Endothelial cell of umbilical vein (primary cell): Measurements from ENCODE around the gene DAPK3. TPM values are rescaled to one million over a fixed set of nuclear protein-coding genes. Genes with fewer than 3 reads are reported as not detected.

Experiments
- BruUV-seq: library from RNA; stranded (reverse); fragments of 400-500 nt; replicated peaks from 2 replicates; lab custom pipeline; 2021; lab: Mats Ljungman, UMichigan
- CTCF ChIA-PET: fragments of 300-600, 350-600 bp; sonication (Branson Sonifier 250); formaldehyde crosslinking; loops from one replicate; lab custom pipeline; 2021; ENCODE audit warnings: antibody characterized with exemption, inconsistent platforms; lab: Charles Lee
- POLR2A ChIA-PET: fragments of 300-600, 350-600 bp; sonication (Branson Sonifier 250); formaldehyde crosslinking; loops from one replicate; lab custom pipeline; 2021; ENCODE audit warnings: antibody characterized with exemption, inconsistent platforms; lab: Charles Lee
- DNase-seq: peaks from one replicate; pipeline ENCODE4 v3.0.0-alpha.2; 2011; ENCODE audit warnings: low read depth, low spot score
- FAIRE-seq: peaks from 2 replicates; lab custom pipeline; 2011; peaks lifted over from hg19 to GRCh38; lab: Jason Lieb, UNC
- H2AFZ ChIP-seq: 2 replicates; pipeline ENCODE4 v1.6.0; 2012; ENCODE audit warnings: low read depth, low read length, control low read depth, inconsistent platforms
- H3K27ac ChIP-seq: 2 replicates; pipeline ENCODE4 v1.5.1; 2011; ENCODE audit warnings: low read depth, mild to moderate bottlenecking, control low read depth, low read length, moderate library complexity; ENCODE audit not compliant: insufficient read depth
- H3K27me3 ChIP-seq, 2 experiments: 2 replicates each; pipeline versions ENCODE4 v1.6.0 to v1.6.1; 2011; ENCODE audit warnings: low read length in 2 of 2, mixed read lengths in 1 of 2; ENCODE audit not compliant: control insufficient read depth in 2 of 2, insufficient read depth in 2 of 2
- H3K36me3 ChIP-seq, 2 experiments: 2 replicates in 1 of 2; 3 replicates in 1 of 2; pipeline ENCODE4 v1.5.1; 2011; ENCODE audit warnings: low read length in 2 of 2, mild to moderate bottlenecking in 1 of 2, moderate library complexity in 1 of 2; ENCODE audit not compliant: control insufficient read depth in 2 of 2, insufficient read depth in 2 of 2; ENCODE audit errors: extremely low read depth in 1 of 2
- H3K4me1 ChIP-seq: 3 replicates; pipeline ENCODE4 v1.5.1; 2011; ENCODE audit warnings: mild to moderate bottlenecking, low read length; ENCODE audit not compliant: control insufficient read depth, insufficient read depth; ENCODE audit errors: extremely low read depth
- H3K4me2 ChIP-seq: 2 replicates; pipeline ENCODE4 v1.6.1; 2011; ENCODE audit warnings: low read length, control low read depth, mixed read lengths; ENCODE audit not compliant: insufficient read depth
- H3K4me3 ChIP-seq, 3 experiments: fragments of 200-600 bp in 1 of 3; sonication (generic), shearing (Covaris generic) in 1 of 3; replicated peaks in 1 of 3; 2 replicates each; pipeline ENCODE4 v1.5.1; 2011 to 2016; ENCODE audit warnings: control low read depth in 3 of 3, low read length in 3 of 3, mild to moderate bottlenecking in 2 of 3, inconsistent platforms in 1 of 3, low read depth in 1 of 3, moderate library complexity in 1 of 3; ENCODE audit not compliant: insufficient read depth in 1 of 3
- H3K79me2 ChIP-seq: 2 replicates; pipeline ENCODE4 v1.6.0; 2012; ENCODE audit warnings: low read length, inconsistent platforms; ENCODE audit not compliant: control insufficient read depth, insufficient read depth
- H3K9ac ChIP-seq: replicated peaks from 2 replicates; pipeline ENCODE3; 2011; ENCODE audit warnings: low read length, control low read depth; ENCODE audit not compliant: insufficient read depth; ENCODE audit errors: extremely low read depth
- H3K9me1 ChIP-seq: replicated peaks from 3 replicates; pipeline ENCODE4 v1.6.0; 2011; ENCODE audit warnings: mild to moderate bottlenecking, low read length; ENCODE audit not compliant: control insufficient read depth, insufficient read depth; ENCODE audit errors: extremely low read depth
- H3K9me3 ChIP-seq: replicated peaks from 2 replicates; pipeline ENCODE4 v1.5.1; 2012; ENCODE audit warnings: low read length, inconsistent platforms; ENCODE audit not compliant: control insufficient read depth, insufficient read depth
- H4K20me1 ChIP-seq: replicated peaks from 2 replicates; pipeline ENCODE3; 2011; ENCODE audit warnings: mild to moderate bottlenecking, low read length; ENCODE audit not compliant: control insufficient read depth, insufficient read depth; ENCODE audit errors: extremely low read depth
- EZH2 ChIP-seq: IDR thresholded peaks from 2 replicates; pipeline ENCODE4 v1.6.1; 2012; ENCODE audit warnings: borderline replicate concordance, low read depth, mild to moderate bottlenecking, moderate library complexity, low read length, inconsistent platforms; ENCODE audit not compliant: severe bottlenecking
- FOS ChIP-seq: IDR thresholded peaks from 2 replicates; pipeline ENCODE4 v1.6.1; 2011; ENCODE audit warnings: mild to moderate bottlenecking, low read length, moderate library complexity, borderline replicate concordance; ENCODE audit not compliant: insufficient read depth
- GATA2 ChIP-seq: IDR thresholded peaks from 2 replicates; pipeline ENCODE4 v1.7.0; 2011; ENCODE audit warnings: low read depth, mild to moderate bottlenecking, moderate library complexity, mixed read lengths, low read length; ENCODE audit not compliant: insufficient read length, insufficient read depth
- JUN ChIP-seq: IDR thresholded peaks from 2 replicates; pipeline ENCODE4 v1.6.1; 2011; ENCODE audit warnings: borderline replicate concordance, low read depth; ENCODE audit not compliant: insufficient read length, insufficient read depth
- MYC ChIP-seq: IDR thresholded peaks from one replicate; pipeline ENCODE4 v1.6.1; 2011; ENCODE audit warnings: mild to moderate bottlenecking, low read depth, low read length
- POLR2A ChIP-seq: IDR thresholded peaks from 2 replicates; pipeline ENCODE4 v1.6.1; 2012; ENCODE audit warnings: low read depth, mild to moderate bottlenecking, control low read depth, low read length
- POLR2AphosphoS5 ChIP-seq: IDR thresholded peaks from 2 replicates; pipeline ENCODE4 v1.6.1; 2012; ENCODE audit warnings: low read depth, mild to moderate bottlenecking, control low read depth, low read length, moderate library complexity; ENCODE audit not compliant: insufficient read depth
- dilution Hi-C: fragments of 300-500 bp; cut with MboI; formaldehyde crosslinking; loops from one replicate; pipeline ENCODE4 v1.15.0; 2019; ENCODE audit warnings: low sequenced_read_pairs; ENCODE audit not compliant: extremely low pct_ligation_motif_present
- intact Hi-C: fragments of 100-400 bp; cut with micrococcal nuclease; formaldehyde crosslinking; loops from one replicate; pipeline ENCODE4 v1.10.0; 2022
- polyA plus RNA-seq, 4 experiments: library from polyadenylated mRNA; depleted of rRNA in 3 of 4; stranded (reverse) in 3 of 4; unstranded in 1 of 4; fragments of >200 nt; gene quantifications; 2 replicates each; pipeline versions ENCODE4 v1.2.1 to v1.2.3, GENCODE V29; 2011 to 2012; ENCODE audit warnings: missing spikeins in 1 of 4
- total RNA-seq: library from RNA; stranded (reverse); gene quantifications from 2 replicates; pipeline ENCODE4 v1.2.3, GENCODE V29; 2021
- TF ChIP-seq, protein P1 (sequence below), 2 donors: IDR thresholded peaks; 1 replicate in 1 of 2; 2 replicates in 1 of 2; pipeline ENCODE4 v1.5.1; 2011; ENCODE audit warnings: low read length in 2 of 2, mild to moderate bottlenecking in 2 of 2, moderate library complexity in 2 of 2, control low read depth in 1 of 2, inconsistent platforms in 1 of 2, low read depth in 1 of 2; ENCODE audit not compliant: insufficient read depth in 1 of 2; ENCODE audit errors: extremely low read depth in 1 of 2
- TF ChIP-seq, protein P2 (sequence below): IDR thresholded peaks from 2 replicates; pipeline ENCODE4 v1.6.1; 2011; ENCODE audit not compliant: insufficient read depth, insufficient read length

DAPK3 gene
- total and polyA plus RNA-seq, 2 donors (not counting 3 experiments of a cell fraction or from before 2014, with no cell fraction given) = 157 to 175 TPM

DNA sequence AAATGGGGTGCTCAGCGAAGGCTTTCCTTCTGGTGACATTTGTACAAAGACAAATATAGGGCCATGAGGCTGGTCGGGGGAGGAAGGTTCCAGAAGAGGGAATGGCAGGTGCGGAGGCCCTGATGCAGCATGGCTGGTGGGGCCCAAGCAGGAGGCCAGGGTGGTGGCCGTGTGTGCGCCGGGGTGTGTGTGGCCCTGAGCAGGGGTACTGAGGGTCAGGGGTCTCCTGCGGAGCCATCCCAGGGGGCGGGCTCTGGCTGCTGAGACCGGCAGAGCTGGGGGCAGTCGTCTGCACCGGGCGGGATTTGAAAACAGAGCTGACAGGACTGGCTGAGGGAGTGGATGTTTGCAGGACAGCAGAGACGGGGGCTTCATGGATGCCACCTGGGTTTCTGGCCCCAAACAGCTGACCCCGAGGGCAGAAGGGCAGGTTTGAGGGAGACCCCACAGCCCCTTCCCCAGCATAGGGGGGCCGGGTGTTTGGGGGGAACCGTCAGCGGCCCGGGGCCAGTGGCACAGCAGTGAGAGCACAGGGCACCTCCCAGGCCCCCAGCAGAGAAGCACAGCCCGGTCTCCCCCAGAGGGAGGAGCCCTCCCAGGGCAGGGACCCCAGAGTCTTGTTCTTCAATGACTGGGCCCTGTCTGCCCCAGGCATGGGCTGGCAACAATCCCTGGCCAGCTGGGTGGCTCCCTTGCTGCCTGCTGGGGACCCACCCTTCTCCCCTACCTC is 48.0 kb upstream of the DAPK3 start:
- H4K20me1 ChIP-seq = no peaks in the 10 kb centered on the region
- no peak for TF ChIP-seq EZH2

DNA sequence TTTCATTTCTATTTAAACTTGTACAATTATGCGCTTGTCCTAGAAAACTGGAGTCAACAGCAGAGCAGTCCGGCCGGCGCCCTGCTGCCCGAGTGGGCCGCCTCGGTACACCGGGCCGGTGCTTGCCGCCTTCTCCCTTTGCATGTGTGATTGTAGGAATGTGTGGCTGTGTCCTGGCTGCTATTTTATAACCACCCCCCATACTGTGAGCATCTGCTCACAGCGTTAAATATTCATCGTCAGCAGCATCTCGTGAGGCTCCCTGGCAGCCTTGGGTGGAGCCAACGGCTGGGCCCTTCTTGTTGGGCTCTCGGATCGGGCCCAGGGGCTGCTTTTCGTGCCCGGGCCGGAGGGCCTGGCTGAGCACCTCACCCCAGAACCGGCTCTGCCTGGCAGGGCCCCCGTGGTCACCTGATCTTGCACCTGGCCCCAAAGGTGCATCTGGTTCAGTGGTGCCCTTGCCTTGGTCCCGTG is 47.3 kb upstream of the DAPK3 start:
- no peaks in the 10 kb centered on the region for H4K20me1 ChIP-seq
- DNase-seq (no peak), FAIRE-seq (no peak)
- no peak overlapping the region for H3K4me2 ChIP-seq
- ChIA-PET CTCF (no interaction called here), POLR2A (interaction anchor here (0.7 kb wide), 1 partner anchor 164 kb away, joined by 4 read pairs; no protein-coding TSS in a partner anchor)
- H3K36me3 ChIP-seq = peaks cover 0 to 35% of the 10 kb centered on the region in 2 experiments
- no peak overlapping the region for H3K27ac ChIP-seq
- no TSS peak for BruUV-seq
- H3K9me3 ChIP-seq = no peaks in the 10 kb centered on the region
- H3K9ac ChIP-seq = no peak overlapping the region
- no peaks in the 10 kb centered on the region for H3K27me3 ChIP-seq
- TF ChIP-seq MYC (no peak), JUN (no peak), FOS (no peak), EZH2 (no peak), GATA2 (no peak), POLR2AphosphoS5 (no peak), POLR2A (no peak)
- TF ChIP-seq, protein P1, sequence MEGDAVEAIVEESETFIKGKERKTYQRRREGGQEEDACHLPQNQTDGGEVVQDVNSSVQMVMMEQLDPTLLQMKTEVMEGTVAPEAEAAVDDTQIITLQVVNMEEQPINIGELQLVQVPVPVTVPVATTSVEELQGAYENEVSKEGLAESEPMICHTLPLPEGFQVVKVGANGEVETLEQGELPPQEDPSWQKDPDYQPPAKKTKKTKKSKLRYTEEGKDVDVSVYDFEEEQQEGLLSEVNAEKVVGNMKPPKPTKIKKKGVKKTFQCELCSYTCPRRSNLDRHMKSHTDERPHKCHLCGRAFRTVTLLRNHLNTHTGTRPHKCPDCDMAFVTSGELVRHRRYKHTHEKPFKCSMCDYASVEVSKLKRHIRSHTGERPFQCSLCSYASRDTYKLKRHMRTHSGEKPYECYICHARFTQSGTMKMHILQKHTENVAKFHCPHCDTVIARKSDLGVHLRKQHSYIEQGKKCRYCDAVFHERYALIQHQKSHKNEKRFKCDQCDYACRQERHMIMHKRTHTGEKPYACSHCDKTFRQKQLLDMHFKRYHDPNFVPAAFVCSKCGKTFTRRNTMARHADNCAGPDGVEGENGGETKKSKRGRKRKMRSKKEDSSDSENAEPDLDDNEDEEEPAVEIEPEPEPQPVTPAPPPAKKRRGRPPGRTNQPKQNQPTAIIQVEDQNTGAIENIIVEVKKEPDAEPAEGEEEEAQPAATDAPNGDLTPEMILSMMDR (IDR thresholded peaks at IDR 0.05; ENCODE audit: extremely low read depth in 1 of 2, insufficient read depth in 1 of 2, low read depth in 1 of 2, low read length in 2 of 2) = no peak
- TF ChIP-seq, protein P2, sequence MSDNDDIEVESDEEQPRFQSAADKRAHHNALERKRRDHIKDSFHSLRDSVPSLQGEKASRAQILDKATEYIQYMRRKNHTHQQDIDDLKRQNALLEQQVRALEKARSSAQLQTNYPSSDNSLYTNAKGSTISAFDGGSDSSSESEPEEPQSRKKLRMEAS = no peak
- no peaks in the 10 kb centered on the region for H3K9me1 ChIP-seq
- dilution Hi-C loops = no loop called here
- H3K4me1 ChIP-seq = no peaks in the 10 kb centered on the region
- peaks cover 20% of the 10 kb centered on the region for H3K79me2 ChIP-seq
- intact Hi-C loops = no loop called here
- H3K4me3 ChIP-seq = no peak overlapping the region
- H2AFZ ChIP-seq = no peak overlapping the region

More for the DNA sequence above, 48.0 kb upstream of the DAPK3 start:
- Histone ChIP-seq H3K9me3 (no peaks in the 10 kb centered on the region), H3K9ac (no peak overlapping the region), H3K36me3 (peaks cover 0 to 27% of the 10 kb centered on the region in 2 experiments), H3K4me1 (peaks cover 2% of the 10 kb centered on the region), H3K4me2 (no peak overlapping the region), H3K79me2 (peaks cover 20% of the 10 kb centered on the region), H3K27me3 (no peaks in the 10 kb centered on the region), H3K9me1 (no peaks in the 10 kb centered on the region), H3K4me3 (no peak overlapping the region), H2AFZ (no peak overlapping the region), H3K27ac (no peak overlapping the region)
- intact Hi-C loops = no loop called here
- BruUV-seq = no TSS peak
- dilution Hi-C loops = no loop called here
- ChIA-PET CTCF (interaction anchor here (1.0 kb wide), 1 partner anchor 12 kb away, joined by 3 read pairs; no protein-coding TSS in a partner anchor), POLR2A (no interaction called here)
- DNase-seq (no peak), FAIRE-seq (no peak)
